ENCODE results near the gene UPK2.

GRCh38 chr11:119006656-119007055 lies 50.6 kb downstream of the UPK2 start:
- no peak for TF ChIP-seq CTCF (optimal IDR thresholded peaks at IDR 0.05 in 1 of 3, IDR thresholded peaks at IDR 0.05 in 1 of 3, conservative IDR thresholded peaks at IDR 0.05 in 1 of 3; ENCODE audit: extremely low read depth in 1 of 3, insufficient read depth in 2 of 3, low read length in 3 of 3)
- TF ChIP-seq EZH2 (IDR thresholded peaks at IDR 0.05; ENCODE audit: low read length), result no peak
